Uterus (tissue), 2 donors: ENCODE results near the gene AKAP7.

Source experiments
- POLR2A ChIP-seq, 2 donors: fragments of 450-650 bp; IDR thresholded peaks; one replicate each; pipeline ENCODE4 v1.6.1; 2016; ENCODE audit warnings: antibody characterized with exemption in 2 of 2, mild to moderate bottlenecking in 1 of 2, moderate library complexity in 1 of 2
- TF ChIP-seq, protein P1 (sequence below), 4 experiments: fragments of 200-600 bp in 2 of 4; fragments of 450-650 bp in 2 of 4; sonication (generic) in 2 of 4; IDR thresholded peaks; one replicate each; pipeline ENCODE4 v1.5.1; 2016 to 2019; ENCODE audit warnings: antibody characterized with exemption in 4 of 4, mild to moderate bottlenecking in 2 of 4, moderate library complexity in 1 of 4

DNA sequence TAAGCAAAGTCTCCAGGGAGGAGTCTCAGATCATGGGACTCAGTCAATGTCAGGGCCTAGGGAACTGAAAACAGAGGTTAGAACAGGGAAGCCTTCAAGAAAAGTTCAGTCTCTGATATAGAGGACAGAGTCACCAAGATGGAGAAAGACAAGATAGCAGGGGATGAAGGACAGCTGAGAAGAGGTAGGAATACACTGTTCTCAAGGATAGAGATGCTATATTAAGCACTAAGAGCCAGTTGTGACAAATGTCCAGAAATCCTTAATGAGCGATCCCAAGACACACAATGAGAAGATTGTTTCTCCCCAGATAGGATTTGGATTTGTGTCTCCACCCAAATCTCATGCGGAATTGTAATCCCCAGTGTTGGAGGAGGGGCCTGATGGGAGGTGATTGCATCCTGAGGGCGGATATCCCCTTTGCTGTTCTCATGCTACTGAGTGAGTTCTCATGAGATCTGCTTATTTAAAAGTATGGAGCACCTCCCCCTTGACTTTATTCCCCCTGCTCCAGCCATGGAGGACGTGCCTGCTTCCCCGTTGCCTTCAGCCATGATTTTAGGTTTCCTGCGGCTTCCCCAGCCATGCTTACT, 168.2 kb downstream of the AKAP7 start:
- TF ChIP-seq, protein P1, sequence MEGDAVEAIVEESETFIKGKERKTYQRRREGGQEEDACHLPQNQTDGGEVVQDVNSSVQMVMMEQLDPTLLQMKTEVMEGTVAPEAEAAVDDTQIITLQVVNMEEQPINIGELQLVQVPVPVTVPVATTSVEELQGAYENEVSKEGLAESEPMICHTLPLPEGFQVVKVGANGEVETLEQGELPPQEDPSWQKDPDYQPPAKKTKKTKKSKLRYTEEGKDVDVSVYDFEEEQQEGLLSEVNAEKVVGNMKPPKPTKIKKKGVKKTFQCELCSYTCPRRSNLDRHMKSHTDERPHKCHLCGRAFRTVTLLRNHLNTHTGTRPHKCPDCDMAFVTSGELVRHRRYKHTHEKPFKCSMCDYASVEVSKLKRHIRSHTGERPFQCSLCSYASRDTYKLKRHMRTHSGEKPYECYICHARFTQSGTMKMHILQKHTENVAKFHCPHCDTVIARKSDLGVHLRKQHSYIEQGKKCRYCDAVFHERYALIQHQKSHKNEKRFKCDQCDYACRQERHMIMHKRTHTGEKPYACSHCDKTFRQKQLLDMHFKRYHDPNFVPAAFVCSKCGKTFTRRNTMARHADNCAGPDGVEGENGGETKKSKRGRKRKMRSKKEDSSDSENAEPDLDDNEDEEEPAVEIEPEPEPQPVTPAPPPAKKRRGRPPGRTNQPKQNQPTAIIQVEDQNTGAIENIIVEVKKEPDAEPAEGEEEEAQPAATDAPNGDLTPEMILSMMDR (IDR thresholded peaks at IDR 0.05) = no peak
- TF ChIP-seq POLR2A (IDR thresholded peaks at IDR 0.05) = no peak
